GM12864 (cell line): ENCODE measurements around the gene KCNK10.

Experiments
- DNase-seq: peaks from one replicate; pipeline ENCODE4 v3.0.0-alpha.2; 2011; ENCODE audit warnings: low read depth
- H3K4me3 ChIP-seq: 2 replicates; pipeline ENCODE4 v1.5.1; 2011; ENCODE audit warnings: mild to moderate bottlenecking, low read depth, low read length, control low read depth
- TF ChIP-seq, protein P1 (sequence below): IDR thresholded peaks from 2 replicates; pipeline ENCODE4 v1.5.1; 2011; ENCODE audit warnings: low read depth, mild to moderate bottlenecking, moderate library complexity, low read length, control low read depth, inconsistent platforms; ENCODE audit errors: missing control alignments

The KCNK10 gene

DNA sequence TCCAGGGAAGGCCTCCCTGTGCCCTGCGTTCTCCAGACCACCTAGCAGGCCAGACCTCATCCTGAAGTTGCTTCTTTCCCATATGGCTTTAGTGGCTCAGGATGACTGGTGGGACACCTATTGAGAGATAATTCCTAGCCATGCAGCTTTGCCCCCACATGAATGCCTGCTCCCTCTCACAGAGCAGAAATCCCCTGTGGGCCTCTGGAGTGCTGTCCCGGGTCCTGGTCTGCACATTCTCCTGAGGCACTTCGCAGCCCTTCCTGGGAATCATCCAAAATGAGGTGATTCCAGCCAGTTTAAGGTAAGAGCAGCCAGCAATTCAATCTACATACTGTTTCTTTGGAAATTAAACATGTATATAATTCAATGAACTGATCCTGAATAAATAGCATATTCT is 182.2 kb downstream of the KCNK10 start:
- TF ChIP-seq, protein P1, sequence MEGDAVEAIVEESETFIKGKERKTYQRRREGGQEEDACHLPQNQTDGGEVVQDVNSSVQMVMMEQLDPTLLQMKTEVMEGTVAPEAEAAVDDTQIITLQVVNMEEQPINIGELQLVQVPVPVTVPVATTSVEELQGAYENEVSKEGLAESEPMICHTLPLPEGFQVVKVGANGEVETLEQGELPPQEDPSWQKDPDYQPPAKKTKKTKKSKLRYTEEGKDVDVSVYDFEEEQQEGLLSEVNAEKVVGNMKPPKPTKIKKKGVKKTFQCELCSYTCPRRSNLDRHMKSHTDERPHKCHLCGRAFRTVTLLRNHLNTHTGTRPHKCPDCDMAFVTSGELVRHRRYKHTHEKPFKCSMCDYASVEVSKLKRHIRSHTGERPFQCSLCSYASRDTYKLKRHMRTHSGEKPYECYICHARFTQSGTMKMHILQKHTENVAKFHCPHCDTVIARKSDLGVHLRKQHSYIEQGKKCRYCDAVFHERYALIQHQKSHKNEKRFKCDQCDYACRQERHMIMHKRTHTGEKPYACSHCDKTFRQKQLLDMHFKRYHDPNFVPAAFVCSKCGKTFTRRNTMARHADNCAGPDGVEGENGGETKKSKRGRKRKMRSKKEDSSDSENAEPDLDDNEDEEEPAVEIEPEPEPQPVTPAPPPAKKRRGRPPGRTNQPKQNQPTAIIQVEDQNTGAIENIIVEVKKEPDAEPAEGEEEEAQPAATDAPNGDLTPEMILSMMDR = no peak
- no peak for DNase-seq
- H3K4me3 ChIP-seq = no peak overlapping the region

DNA sequence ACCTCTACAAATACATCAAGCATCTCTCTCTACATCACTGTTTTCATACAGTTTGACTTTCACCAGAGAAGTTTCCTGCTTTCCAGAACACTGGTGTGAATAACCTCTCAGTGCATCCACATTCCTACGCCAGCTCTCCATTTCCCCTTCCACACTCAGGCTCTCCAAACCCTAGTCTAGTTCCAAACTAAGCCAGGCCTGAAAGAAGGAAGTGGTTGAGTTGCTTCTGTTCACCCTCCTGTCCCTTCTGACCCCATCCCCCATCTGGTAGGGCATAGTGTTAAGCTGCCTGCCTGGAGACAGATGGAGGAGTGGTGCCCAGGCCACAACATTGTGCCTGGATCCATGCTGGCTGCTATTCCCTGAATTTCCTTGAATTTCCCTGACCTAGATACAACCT is 185.7 kb downstream of the KCNK10 start:
- TF ChIP-seq, protein P1 = no peak
- no peak overlapping the region for H3K4me3 ChIP-seq
- no peak for DNase-seq
